ENCODE data around the gene NOTCH3. TPM values are rescaled to one million over a fixed set of nuclear protein-coding genes. Genes with fewer than 3 reads are reported as not detected.

NOTCH3 gene
- total RNA-seq, 4 donors from 2014 or later: 6.4 to 53.3 (median 32.7) TPM

- no peaks in the 10 kb centered on the region for H3K4me1 ChIP-seq
- H3K27me3 ChIP-seq: no peaks in the 10 kb centered on the region
- TF ChIP-seq POLR2A (IDR thresholded peaks at IDR 0.05): no peak
- TF ChIP-seq CTCF (IDR thresholded peaks at IDR 0.05 in 4 of 5, conservative IDR thresholded peaks at IDR 0.05 in 1 of 5): no peak
- intact Hi-C loops (cut with DNase I; ENCODE audit: low total_unique reads): no loop called here
- peaks cover 0 to 6% of the 10 kb centered on the region in 2 donors for H3K36me3 ChIP-seq
- H3K4me3 ChIP-seq: no peak overlapping the region
- no peak for DNase-seq
- ATAC-seq: no peak
- H3K27ac ChIP-seq: no peak overlapping the region
- in situ Hi-C loops (cut with MboI; ENCODE audit: low sequenced_read_pairs in 4 of 4): no loop called here
- H3K9me3 ChIP-seq: peaks cover 0 to 12% (median 0%) of the 10 kb centered on the region in 3 donors
Measured at GRCh38 chr19:15166700-15167099, 34.1 kb downstream of the NOTCH3 start.

DNA sequence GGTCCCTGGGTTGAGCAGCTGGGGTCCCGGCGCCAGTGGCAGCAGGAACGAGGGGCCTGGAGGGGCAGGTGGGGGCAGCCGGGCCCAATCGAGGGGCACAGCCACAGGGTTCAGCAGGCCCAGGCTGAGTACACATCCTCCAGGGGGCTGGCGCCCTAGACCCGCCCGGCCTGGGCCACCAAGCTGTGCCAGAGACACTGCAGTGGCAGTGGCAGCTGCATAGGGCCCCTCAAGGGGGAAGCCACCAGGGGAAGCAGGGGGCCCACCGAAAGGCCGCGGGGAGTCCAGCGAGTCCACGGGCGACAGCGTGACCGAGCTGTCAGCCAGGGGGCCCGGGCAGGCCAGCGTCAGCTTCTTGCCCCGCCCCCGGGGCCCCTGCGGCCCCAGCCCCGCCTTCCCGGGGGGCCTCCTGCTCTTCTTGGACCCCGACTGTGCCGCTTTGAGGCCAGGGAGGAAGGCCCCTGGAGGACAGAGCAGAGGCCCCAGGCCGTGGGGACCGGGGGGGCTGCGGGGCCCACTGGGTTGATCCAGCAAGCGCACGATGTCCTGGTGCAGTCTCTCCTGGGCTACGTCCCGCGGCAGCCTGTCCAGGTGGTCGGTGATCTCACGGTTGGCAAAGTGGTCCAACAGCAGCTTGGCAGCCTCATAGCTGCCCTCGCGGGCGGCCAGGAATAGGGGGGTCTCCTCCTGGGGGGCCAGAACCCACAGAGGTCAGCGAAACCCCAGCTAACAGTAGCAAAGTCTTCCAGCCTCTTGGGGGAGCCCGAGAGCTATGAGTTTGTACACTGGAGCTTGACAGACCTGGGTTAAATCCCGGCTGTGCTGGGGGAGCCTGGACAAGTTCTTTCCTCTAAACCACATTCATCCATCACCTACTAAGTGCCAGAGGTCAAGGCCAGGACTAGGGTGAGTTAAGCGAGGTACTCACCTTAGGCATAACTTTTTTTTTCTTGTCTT, 39.5 kb downstream of the NOTCH3 start:
- DNase-seq: no peak
- TF ChIP-seq CTCF (IDR thresholded peaks at IDR 0.05 in 4 of 5, conservative IDR thresholded peaks at IDR 0.05 in 1 of 5): no peak
- no peak for TF ChIP-seq POLR2A (IDR thresholded peaks at IDR 0.05)
- peaks cover 0 to 15% (median 0%) of the 10 kb centered on the region in 3 donors for H3K9me3 ChIP-seq
- no peak overlapping the region for H3K4me3 ChIP-seq
- H3K36me3 ChIP-seq: peaks cover 0 to 6% of the 10 kb centered on the region in 2 donors
- intact Hi-C loops (cut with DNase I; ENCODE audit: low total_unique reads) (no loop called here), in situ Hi-C loops (cut with MboI; ENCODE audit: low sequenced_read_pairs in 4 of 4) (no loop called here)
- no peaks in the 10 kb centered on the region for H3K27me3 ChIP-seq
- ATAC-seq: no peak
- no peak overlapping the region for H3K27ac ChIP-seq
- no peaks in the 10 kb centered on the region for H3K4me1 ChIP-seq

DNA sequence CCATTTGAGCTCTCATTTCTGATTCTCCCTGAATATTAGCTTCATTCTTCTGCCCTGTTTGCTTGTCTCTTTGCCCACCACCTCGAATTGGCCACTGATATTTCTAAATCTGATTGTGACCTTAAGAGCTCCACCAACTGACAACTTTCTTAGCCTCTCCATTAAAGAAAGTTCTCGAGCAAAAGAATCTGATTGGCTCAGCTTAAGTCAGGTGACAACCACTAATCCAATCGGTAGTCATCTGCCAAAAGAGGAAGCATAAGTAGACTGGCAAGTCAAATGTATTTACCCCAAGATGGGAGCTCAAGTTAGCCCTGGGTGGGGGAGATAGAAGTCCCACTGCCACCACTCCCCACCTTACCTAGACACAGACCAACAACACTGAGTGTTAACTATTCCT, 41.5 kb downstream of the NOTCH3 start:
- in situ Hi-C loops (cut with MboI; ENCODE audit: low sequenced_read_pairs in 4 of 4): no loop called here
- intact Hi-C loops (cut with DNase I; ENCODE audit: low total_unique reads): no loop called here
- ATAC-seq (no peak), DNase-seq (no peak)
- peaks cover 0 to under 1% (median 0%) of the 10 kb centered on the region in 3 donors for H3K27me3 ChIP-seq
- TF ChIP-seq POLR2A (IDR thresholded peaks at IDR 0.05): no peak
- no peak overlapping the region for H3K4me3 ChIP-seq
- no peaks in the 10 kb centered on the region for H3K36me3 ChIP-seq
- H3K9me3 ChIP-seq: peaks cover 0 to 3% (median 0%) of the 10 kb centered on the region in 3 donors
- H3K4me1 ChIP-seq: no peaks in the 10 kb centered on the region
- H3K27ac ChIP-seq: no peak overlapping the region

- TF ChIP-seq POLR2A (IDR thresholded peaks at IDR 0.05): no peak
- no peak for TF ChIP-seq CTCF (IDR thresholded peaks at IDR 0.05 in 4 of 5, conservative IDR thresholded peaks at IDR 0.05 in 1 of 5)
- Histone ChIP-seq H3K27ac (no peak overlapping the region), H3K4me1 (no peaks in the 10 kb centered on the region), H3K4me3 (no peak overlapping the region), H3K27me3 (peaks cover 0 to 3% (median 0%) of the 10 kb centered on the region in 3 donors), H3K9me3 (peaks cover 0 to 3% (median 0%) of the 10 kb centered on the region in 3 donors), H3K36me3 (no peaks in the 10 kb centered on the region)
- ATAC-seq (no peak), DNase-seq (no peak)
- in situ Hi-C loops (cut with MboI; ENCODE audit: low sequenced_read_pairs in 4 of 4) (no loop called here), intact Hi-C loops (cut with DNase I; ENCODE audit: low total_unique reads) (no loop called here)
Measured at GRCh38 chr19:15156391-15156790, 44.4 kb downstream of the NOTCH3 start.

DNA sequence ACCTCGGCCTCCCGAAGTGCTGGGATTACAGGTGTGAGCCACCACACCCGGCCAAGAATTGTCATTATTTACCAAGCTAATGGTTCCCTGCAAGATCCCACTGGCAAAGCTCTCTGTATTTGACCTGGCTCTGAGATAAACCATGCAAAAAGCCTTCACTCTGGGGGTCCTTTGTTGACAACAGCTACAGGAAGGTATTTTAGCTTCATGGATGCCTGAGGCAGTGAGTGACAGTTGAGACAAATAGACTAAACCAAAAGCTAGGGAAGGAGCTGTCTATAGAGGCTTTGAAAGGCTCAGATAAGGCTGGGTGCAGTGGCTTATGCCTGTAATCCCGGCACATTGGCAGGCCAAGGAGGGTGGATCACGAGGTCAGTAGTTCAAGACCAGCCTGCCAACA, 45.5 kb downstream of the NOTCH3 start:
- Histone ChIP-seq H3K9me3 (peaks cover 0 to 3% (median 0%) of the 10 kb centered on the region in 3 donors), H3K4me3 (no peak overlapping the region), H3K27ac (no peak overlapping the region), H3K27me3 (peaks cover 0 to 3% (median 0%) of the 10 kb centered on the region in 3 donors), H3K4me1 (no peaks in the 10 kb centered on the region), H3K36me3 (no peaks in the 10 kb centered on the region)
- no peak for DNase-seq
- ATAC-seq: no peak
- intact Hi-C loops (cut with DNase I; ENCODE audit: low total_unique reads) (no loop called here), in situ Hi-C loops (cut with MboI; ENCODE audit: low sequenced_read_pairs in 4 of 4) (no loop called here)
- no peak for TF ChIP-seq POLR2A (IDR thresholded peaks at IDR 0.05)
- TF ChIP-seq CTCF (IDR thresholded peaks at IDR 0.05 in 4 of 5, conservative IDR thresholded peaks at IDR 0.05 in 1 of 5): no peak

All from gastrocnemius medialis (tissue), 4 donors.